Testis (tissue), 2 donors: ENCODE results near the gene SNTG2.

ENCODE experiments used
- CTCF ChIP-seq, 3 experiments: fragments of 450-650 bp in 2 of 3; fragments of 200-600 bp in 1 of 3; sonication (generic) in 1 of 3; IDR thresholded peaks; one replicate each; pipeline ENCODE4 v1.5.1; 2016 to 2019; ENCODE audit warnings: antibody characterized with exemption in 3 of 3, mild to moderate bottlenecking in 2 of 3, moderate library complexity in 1 of 3
- POLR2A ChIP-seq: fragments of 450-650 bp; IDR thresholded peaks from one replicate; pipeline ENCODE4 v1.6.1; 2017; ENCODE audit warnings: antibody characterized with exemption, mild to moderate bottlenecking, moderate library complexity

DNA sequence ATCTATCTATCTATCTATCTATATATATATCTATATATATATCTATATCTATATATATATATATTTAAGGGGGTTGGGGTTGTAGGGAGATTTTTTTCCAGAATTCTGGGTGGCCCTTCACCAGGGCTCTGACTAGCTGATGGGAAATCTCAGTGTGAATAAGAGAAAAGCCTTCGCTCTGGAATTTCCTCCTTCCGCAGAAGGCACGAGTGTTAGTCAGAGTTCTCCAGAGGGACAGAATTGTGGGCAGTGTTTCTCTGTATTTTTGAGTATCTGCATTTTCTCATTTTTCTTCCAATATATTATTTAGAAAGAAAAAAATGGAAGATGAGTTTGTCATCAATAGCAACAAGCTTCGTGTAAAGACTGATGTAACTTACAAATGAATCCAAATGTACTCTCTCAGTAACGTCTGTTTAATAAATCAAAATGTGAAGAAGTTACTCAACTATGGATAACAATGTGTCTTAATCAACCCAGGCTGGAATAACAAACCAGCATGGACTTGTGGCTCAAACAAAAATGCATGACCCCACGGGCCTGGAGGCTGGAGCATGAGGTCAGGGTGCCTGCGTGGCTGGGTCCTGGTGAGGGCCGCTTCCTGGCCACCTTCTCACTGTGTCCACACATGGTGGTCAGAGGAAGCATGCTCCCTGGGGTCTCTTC lies 10.6 kb upstream of the SNTG2 start:
- TF ChIP-seq CTCF (IDR thresholded peaks at IDR 0.05) (no peak), POLR2A (no peak)
